Thoracic aorta (tissue), 2 donors: Measurements from ENCODE around the gene SOSTDC1. TPM values are rescaled to one million over a fixed set of nuclear protein-coding genes. Genes with fewer than 3 reads are reported as not detected.
"Not testable (repeated sequence)": the region's sequence is repeated elsewhere in the genome, so short reads cannot be mapped to it uniquely, and the experiment has no call there.

Experiments used
- ATAC-seq: fragments of 150-250 bp; one replicate; pipeline ENCODE4 v1.8.0; 2017; ENCODE audit warnings: low read depth; ENCODE audit not compliant: insufficient number of reproducible peaks, low FRiP score
- DNase-seq: peaks from one replicate; pipeline ENCODE4 v3.0.0-alpha.2; 2020; ENCODE audit warnings: low spot score
- H3K27ac ChIP-seq, 2 donors: fragments of 200-600 bp; sonication (generic); 1 replicate in 1 of 2; 2 replicates in 1 of 2; pipeline ENCODE4 v1.5.1; 2016; ENCODE audit warnings: mild to moderate bottlenecking in 2 of 2, moderate library complexity in 2 of 2
- H3K27me3 ChIP-seq: fragments of 200-600 bp; sonication (generic); replicated peaks from 2 replicates; pipeline ENCODE4 v1.6.0; 2016; ENCODE audit warnings: mild to moderate bottlenecking; ENCODE audit not compliant: insufficient read depth
- H3K36me3 ChIP-seq: fragments of 200-600 bp; sonication (generic); one replicate; pipeline ENCODE4 v1.5.1; 2016
- H3K4me1 ChIP-seq, 2 donors: fragments of 200-600 bp; sonication (generic); 1 replicate in 1 of 2; 2 replicates in 1 of 2; pipeline versions ENCODE4 v1.5.1 to v1.6.0; 2016; ENCODE audit warnings: low read depth in 2 of 2, mild to moderate bottlenecking in 1 of 2; ENCODE audit not compliant: control insufficient read depth in 1 of 2
- H3K4me3 ChIP-seq: fragments of 200-600 bp; sonication (generic); 2 replicates; pipeline ENCODE4 v1.5.1; 2016; ENCODE audit warnings: mild to moderate bottlenecking
- H3K9me3 ChIP-seq: fragments of 200-600 bp; sonication (generic); 2 replicates; pipeline ENCODE4 v1.5.1; 2016
- CTCF ChIP-seq: fragments of 200-600 bp; sonication (generic); IDR thresholded peaks from one replicate; pipeline ENCODE4 v1.5.1; 2019; ENCODE audit warnings: antibody characterized with exemption
- total RNA-seq, 2 donors: library from RNA; depleted of rRNA; stranded (reverse); fragments of >200 nt; gene quantifications; one replicate each; pipeline versions ENCODE4 v1.1.0 to v1.2.3, GENCODE V29; 2016

The SOSTDC1 gene
- total RNA-seq, 2 donors from 2014 or later = 0.63 TPM; not detected in 1

GRCh38 chr7:16462431-16462889, 3.1 kb downstream of the SOSTDC1 start:
- DNase-seq = no peak
- ATAC-seq = no peak
- Histone ChIP-seq H3K4me1 (no peaks in the 10 kb centered on the region), H3K4me3 (no peak overlapping the region), H3K9me3 (no peaks in the 10 kb centered on the region), H3K36me3 (no peaks in the 10 kb centered on the region), H3K27me3 (no peaks in the 10 kb centered on the region), H3K27ac (no peak overlapping the region)
- TF ChIP-seq CTCF = no peak

GRCh38 chr7:16460789-16461493, 4.6 kb downstream of the SOSTDC1 start:
- no peak for TF ChIP-seq CTCF
- Histone ChIP-seq H3K9me3 (peaks cover 3% of the 10 kb centered on the region), H3K4me1 (no peaks in the 10 kb centered on the region), H3K27ac (no peak overlapping the region), H3K4me3 (no peak overlapping the region), H3K27me3 (no peaks in the 10 kb centered on the region), H3K36me3 (no peaks in the 10 kb centered on the region)
- no peak for DNase-seq
- no peak for ATAC-seq

- not testable (repeated sequence) for DNase-seq, H3K27me3 ChIP-seq, H3K9me3 ChIP-seq, ATAC-seq, H3K4me1 ChIP-seq, H3K27ac ChIP-seq, H3K4me3 ChIP-seq, H3K36me3 ChIP-seq
Observed at GRCh38 chr7:16456303-16456702, 9.2 kb downstream of the SOSTDC1 start.

GRCh38 chr7:16455591-16455990, 9.9 kb downstream of the SOSTDC1 start:
- H3K27ac ChIP-seq = no peak overlapping the region
- no peak for TF ChIP-seq CTCF
- H3K4me1 ChIP-seq = no peaks in the 10 kb centered on the region
- H3K36me3 ChIP-seq = no peaks in the 10 kb centered on the region
- DNase-seq (no peak), ATAC-seq (no peak)
- no peaks in the 10 kb centered on the region for H3K27me3 ChIP-seq
- no peak overlapping the region for H3K4me3 ChIP-seq
- H3K9me3 ChIP-seq = peaks cover 3% of the 10 kb centered on the region

GRCh38 chr7:16450366-16450765, 15.2 kb downstream of the SOSTDC1 start:
- H3K4me1 ChIP-seq = no peaks in the 10 kb centered on the region
- no peaks in the 10 kb centered on the region for H3K36me3 ChIP-seq
- H3K27ac ChIP-seq = no peak overlapping the region
- DNase-seq (no peak), ATAC-seq (no peak)
- no peak overlapping the region for H3K4me3 ChIP-seq
- no peak for TF ChIP-seq CTCF
- H3K27me3 ChIP-seq = no peaks in the 10 kb centered on the region
- no peaks in the 10 kb centered on the region for H3K9me3 ChIP-seq

- Histone ChIP-seq H3K27ac (no peak overlapping the region), H3K9me3 (no peaks in the 10 kb centered on the region), H3K4me1 (no peaks in the 10 kb centered on the region), H3K36me3 (no peaks in the 10 kb centered on the region), H3K4me3 (no peak overlapping the region), H3K27me3 (no peaks in the 10 kb centered on the region)
- DNase-seq = no peak
- ATAC-seq = no peak
- no peak for TF ChIP-seq CTCF
Observed at GRCh38 chr7:16447876-16448275, 17.7 kb downstream of the SOSTDC1 start.
